Measurements from ENCODE around the gene UCP2. TPM values are rescaled to one million over a fixed set of nuclear protein-coding genes. Genes with fewer than 3 reads are reported as not detected.

UCP2 gene
- total and polyA plus RNA-seq, 9 of the 15 experiments (the other 6 are each of a cell fraction or from before 2014, with no cell fraction given), result 19.2 to 216 (median 87.9) TPM

- TF ChIP-seq THRA (IDR thresholded peaks at IDR 0.05) (no peak), CBFB (CRISPR knock-in tag; IDR thresholded peaks at IDR 0.05) (0 out of 2 replicates have a peak, but pooled peaks have one; percentile 12), CTBP1 (IDR thresholded peaks at IDR 0.05; ENCODE audit: borderline replicate concordance) (peak; percentile 95), HMG20B (CRISPR knock-in tag; IDR thresholded peaks at IDR 0.05) (no peak), FOXJ3 (CRISPR knock-in tag; IDR thresholded peaks at IDR 0.05) (no peak), GTF2B (IDR thresholded peaks at IDR 0.05; ENCODE audit: extremely low read depth, insufficient read length) (peak; percentile 28), ESRRA (IDR thresholded peaks at IDR 0.05; ENCODE audit: borderline replicate concordance, low read depth) (peak; percentile 47; the same call in 1 of the 2 replicates), POLR2B (IDR thresholded peaks at IDR 0.05; ENCODE audit: low read depth, partially characterized antibody) (peak; percentile 91), SIRT6 (IDR thresholded peaks at IDR 0.05; ENCODE audit: low read depth, low read length) (no peak), SMARCE1 (IDR thresholded peaks at IDR 0.05) (peak; percentile 65), NRF1 (conservative IDR thresholded peaks at IDR 0.05 in 1 of 2, IDR thresholded peaks at IDR 0.05 in 1 of 2) (peak; percentile 68 to 74), THRAP3 (IDR thresholded peaks at IDR 0.05; ENCODE audit: borderline replicate concordance) (no peak), ZNF134 (CRISPR knock-in tag; conservative IDR thresholded peaks at IDR 0.05) (peak; percentile 48), ZNF347 (CRISPR knock-in tag; IDR thresholded peaks at IDR 0.05; ENCODE audit: low read depth) (no peak), MTA1 (IDR thresholded peaks at IDR 0.05; ENCODE audit: borderline replicate concordance) (peak; percentile 58; the same call in 1 of the 2 replicates), MYC (IDR thresholded peaks at IDR 0.05; ENCODE audit: low read depth, low read length) (peak; percentile 87), MYC (CRISPR knock-in tag; IDR thresholded peaks at IDR 0.05; ENCODE audit: borderline replicate concordance, low read depth) (peak; percentile 94; the same call in 1 of the 2 replicates), ZNF263 (CRISPR knock-in tag; IDR thresholded peaks at IDR 0.05; ENCODE audit: borderline replicate concordance) (peak; percentile 22; the same call in 1 of the 2 replicates), RBM25 (IDR thresholded peaks at IDR 0.05; ENCODE audit: low read depth, low read length, severe bottlenecking) (peak; percentile 96), XRCC3 (IDR thresholded peaks at IDR 0.05) (no peak), POU5F1 (IDR thresholded peaks at IDR 0.05; ENCODE audit: borderline replicate concordance, low read depth, low read length, partially characterized antibody) (no peak), CXXC5 (CRISPR knock-in tag; IDR thresholded peaks at IDR 0.05) (peak; percentile 95), HSF4 (CRISPR knock-in tag; IDR thresholded peaks at IDR 0.05; ENCODE audit: borderline replicate concordance) (peak; percentile 51; the same call in 1 of the 2 replicates), DACH1 (IDR thresholded peaks at IDR 0.05; ENCODE audit: partially characterized antibody) (peak; percentile 76), ILK (tag; IDR thresholded peaks at IDR 0.05; ENCODE audit: borderline replicate concordance, low read depth) (no peak), ZNF75A (CRISPR knock-in tag; IDR thresholded peaks at IDR 0.05) (no peak)
- TF ChIP-seq, protein P1, sequence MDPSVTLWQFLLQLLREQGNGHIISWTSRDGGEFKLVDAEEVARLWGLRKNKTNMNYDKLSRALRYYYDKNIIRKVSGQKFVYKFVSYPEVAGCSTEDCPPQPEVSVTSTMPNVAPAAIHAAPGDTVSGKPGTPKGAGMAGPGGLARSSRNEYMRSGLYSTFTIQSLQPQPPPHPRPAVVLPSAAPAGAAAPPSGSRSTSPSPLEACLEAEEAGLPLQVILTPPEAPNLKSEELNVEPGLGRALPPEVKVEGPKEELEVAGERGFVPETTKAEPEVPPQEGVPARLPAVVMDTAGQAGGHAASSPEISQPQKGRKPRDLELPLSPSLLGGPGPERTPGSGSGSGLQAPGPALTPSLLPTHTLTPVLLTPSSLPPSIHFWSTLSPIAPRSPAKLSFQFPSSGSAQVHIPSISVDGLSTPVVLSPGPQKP (CRISPR knock-in tag; IDR thresholded peaks at IDR 0.05), result no peak
Observed at GRCh38 chr11:73982990-73983740, 522 bp upstream of the UCP2 start (continued).

Data from K562 (cell line).